ENCODE results near the gene GALNT13.

GALNT13 gene

DNA sequence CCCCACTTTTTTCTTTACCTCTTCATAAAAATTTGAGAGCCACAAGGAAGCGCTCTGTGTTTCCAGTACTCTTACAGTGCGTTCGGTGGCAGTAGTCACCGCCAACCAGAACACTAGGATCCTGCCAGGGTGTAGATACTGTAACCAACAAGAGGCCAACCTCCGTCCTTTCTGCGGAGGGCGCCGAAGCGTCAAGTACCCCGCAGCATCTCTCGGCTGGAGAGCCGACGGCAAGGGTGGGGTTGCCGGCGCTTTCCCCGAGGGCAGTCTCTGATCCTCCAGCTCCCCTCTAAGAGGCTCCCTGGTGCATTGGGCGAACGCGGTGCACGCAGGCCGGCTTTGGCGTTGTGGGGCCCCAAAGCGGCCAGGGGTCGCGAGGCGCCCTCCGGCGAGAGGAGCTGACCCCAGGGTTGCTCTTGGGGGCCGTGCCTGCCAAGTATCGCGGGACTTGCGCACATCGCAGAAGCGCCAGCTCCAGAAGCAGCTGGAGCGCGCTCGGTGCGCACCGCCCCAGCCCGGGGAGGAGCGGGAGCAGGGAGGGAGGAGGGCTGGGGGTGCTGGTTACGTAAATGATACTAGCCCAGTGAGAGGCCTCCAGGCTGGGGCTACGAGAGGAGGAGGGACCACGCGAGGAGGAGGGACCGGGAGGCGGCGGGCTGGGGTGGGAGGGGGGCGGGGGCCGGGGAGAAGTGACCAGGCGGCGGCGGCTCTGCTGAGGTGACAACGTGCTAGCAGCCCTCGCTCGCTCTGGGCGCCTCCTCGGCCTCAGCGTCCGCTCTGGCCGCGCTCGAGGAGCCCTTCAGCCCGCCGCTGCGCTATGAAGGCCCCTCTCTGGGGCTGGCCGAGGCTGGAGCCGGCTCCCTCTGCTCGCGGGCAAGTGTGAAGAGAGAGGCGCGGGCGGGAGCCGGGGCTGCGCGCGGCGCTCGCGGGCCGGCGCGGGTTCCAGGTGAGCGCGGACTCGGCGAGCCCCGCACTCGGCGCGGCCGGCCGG is at the start of gene GALNT13:
TSS of gene GALNT13 (plus strand) at position 692 of the 991 bp plus-strand sequence.
- DNase-seq (ENCODE audit: low read depth), result peak; percentile 14

DNA sequence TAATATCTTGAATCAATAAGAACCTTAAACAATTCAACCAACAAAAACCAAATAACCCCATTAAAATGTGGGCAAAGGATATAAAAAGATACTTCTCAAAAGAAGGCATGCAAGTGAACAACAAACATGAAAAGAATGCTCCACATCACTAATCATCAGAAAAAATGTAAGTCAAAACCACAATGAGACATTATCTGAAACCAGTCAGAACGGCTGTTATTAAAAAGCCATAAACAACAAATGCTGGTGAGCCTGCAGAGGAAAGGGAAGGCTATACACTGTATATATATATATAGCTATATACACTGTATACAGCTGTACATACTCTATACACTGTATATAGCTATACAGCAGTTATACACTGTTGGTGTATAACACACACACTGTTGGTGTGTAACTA is 47.8 kb upstream of the GALNT13 start:
- DNase-seq (ENCODE audit: low read depth), result peak; percentile 3

GRCh38 chr2:153828335-153828734 is 43.4 kb upstream of the GALNT13 start:
- DNase-seq (ENCODE audit: low read depth), result no peak

DNA sequence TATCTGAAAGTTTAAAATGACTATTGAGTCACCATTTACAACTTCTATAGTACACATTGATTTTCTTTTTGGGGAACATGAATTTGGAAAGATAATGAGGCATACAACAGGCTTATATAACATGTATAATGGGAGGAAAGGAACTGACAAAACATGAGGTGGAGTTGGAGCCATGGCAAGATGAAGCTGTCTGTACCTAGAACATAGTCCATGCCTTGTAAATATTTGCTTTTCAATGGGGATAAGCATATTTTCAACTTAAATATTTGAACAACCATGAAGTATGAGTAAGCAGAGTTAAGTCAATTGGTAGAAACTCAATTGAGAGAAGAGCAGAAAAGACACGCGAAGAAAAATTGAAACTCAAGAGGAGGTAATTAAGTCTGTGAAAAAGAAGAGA is 37.1 kb upstream of the GALNT13 start:
- DNase-seq (ENCODE audit: low read depth), result no peak

DNA sequence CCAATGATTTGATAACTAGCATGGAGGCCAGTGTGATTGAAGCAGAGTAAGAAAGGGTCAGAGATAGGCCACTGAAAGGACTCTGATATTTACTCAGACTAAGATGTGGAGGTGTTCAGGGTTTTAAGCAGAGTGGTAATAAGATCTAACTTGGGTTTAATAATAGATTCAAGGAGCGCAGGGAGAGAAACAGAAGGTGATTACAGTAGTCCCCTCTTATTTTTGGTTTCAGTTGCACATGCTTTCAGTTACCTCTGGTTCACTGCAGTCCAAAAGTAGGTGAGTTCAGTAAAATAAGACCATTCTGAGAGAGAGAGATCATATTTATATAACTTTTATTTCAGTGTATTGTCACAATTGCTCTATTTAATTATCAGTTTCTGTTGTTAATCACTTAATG is 13.5 kb upstream of the GALNT13 start:
- DNase-seq (ENCODE audit: low read depth), result no peak

- DNase-seq (ENCODE audit: low read depth), result no peak
Observed at GRCh38 chr2:153864022-153864421, 7.7 kb upstream of the GALNT13 start.

- DNase-seq (ENCODE audit: low read depth), result no peak
Observed at GRCh38 chr2:153866595-153866994, 5.1 kb upstream of the GALNT13 start.

- DNase-seq (ENCODE audit: low read depth), result no peak
Observed at GRCh38 chr2:153870308-153870707, 1.4 kb upstream of the GALNT13 start.

- no peak for DNase-seq (ENCODE audit: low read depth)
Observed at GRCh38 chr2:153872311-153873051, 759 bp downstream of the GALNT13 start.

- DNase-seq (ENCODE audit: low read depth), result no peak
Observed at GRCh38 chr2:153873052-153874048, 1.6 kb downstream of the GALNT13 start.

GRCh38 chr2:153875801-153876466 is 4.2 kb downstream of the GALNT13 start:
- DNase-seq (ENCODE audit: low read depth), result no peak

DNA sequence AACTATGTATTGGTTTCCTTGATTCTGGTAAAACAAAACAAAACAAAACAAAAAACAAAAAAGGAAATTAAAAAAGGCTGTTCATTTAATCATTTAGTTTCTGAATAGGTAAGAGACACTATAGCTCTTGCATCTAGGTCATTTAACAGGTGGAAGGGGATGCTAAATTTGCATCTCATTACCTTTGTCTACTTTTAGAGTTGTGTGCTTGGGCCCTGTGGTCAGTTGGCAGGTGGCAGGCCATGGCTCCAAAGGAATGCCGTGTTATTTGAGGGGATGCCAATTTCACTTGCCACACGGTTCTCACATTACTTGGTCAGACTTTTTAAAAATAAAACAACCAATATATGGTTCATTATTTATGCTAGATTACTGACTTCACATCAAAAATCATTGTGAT is 9.2 kb downstream of the GALNT13 start:
- DNase-seq (ENCODE audit: low read depth), result no peak

DNA sequence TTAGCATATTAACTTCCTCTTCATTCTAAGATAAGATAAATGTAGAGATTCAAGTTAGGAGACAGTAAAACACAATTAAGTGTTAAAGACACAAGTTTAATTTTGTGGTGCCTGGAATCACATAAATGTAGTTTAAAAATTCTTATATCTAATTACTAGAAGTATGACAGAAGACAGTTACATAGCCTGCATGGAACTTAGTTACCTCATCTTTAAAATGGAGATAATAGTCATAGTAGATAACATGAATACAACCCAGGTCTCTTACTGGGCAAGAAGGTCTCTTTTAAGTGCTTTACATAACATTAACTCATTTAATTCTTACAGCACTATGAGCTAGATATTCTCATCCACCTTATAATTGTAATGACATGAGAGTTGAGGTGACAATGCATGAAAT is 15.1 kb downstream of the GALNT13 start:
- no peak for DNase-seq (ENCODE audit: low read depth)

DNA sequence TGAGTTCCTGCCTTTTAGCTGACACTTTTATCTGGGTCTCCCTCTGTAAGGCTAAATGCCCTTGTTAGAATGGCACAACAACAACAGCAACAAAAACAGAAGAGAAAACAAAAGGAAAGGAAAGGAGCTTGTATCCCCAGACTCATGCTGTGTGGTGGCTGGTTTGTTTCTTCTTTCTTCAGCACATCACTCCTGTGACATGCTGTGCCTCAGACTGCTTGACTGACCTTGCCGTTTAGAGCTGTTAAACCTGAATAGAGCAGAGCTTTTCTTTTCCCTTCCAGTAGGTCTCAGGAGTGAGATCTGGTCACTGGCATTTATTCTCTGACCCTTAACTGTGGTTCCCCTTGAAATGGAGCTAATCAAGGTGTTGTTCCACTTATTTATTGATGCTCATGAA is 18.9 kb downstream of the GALNT13 start:
- DNase-seq (ENCODE audit: low read depth), result no peak

GRCh38 chr2:153891051-153891450 is 19.3 kb downstream of the GALNT13 start:
- DNase-seq (ENCODE audit: low read depth), result no peak

DNA sequence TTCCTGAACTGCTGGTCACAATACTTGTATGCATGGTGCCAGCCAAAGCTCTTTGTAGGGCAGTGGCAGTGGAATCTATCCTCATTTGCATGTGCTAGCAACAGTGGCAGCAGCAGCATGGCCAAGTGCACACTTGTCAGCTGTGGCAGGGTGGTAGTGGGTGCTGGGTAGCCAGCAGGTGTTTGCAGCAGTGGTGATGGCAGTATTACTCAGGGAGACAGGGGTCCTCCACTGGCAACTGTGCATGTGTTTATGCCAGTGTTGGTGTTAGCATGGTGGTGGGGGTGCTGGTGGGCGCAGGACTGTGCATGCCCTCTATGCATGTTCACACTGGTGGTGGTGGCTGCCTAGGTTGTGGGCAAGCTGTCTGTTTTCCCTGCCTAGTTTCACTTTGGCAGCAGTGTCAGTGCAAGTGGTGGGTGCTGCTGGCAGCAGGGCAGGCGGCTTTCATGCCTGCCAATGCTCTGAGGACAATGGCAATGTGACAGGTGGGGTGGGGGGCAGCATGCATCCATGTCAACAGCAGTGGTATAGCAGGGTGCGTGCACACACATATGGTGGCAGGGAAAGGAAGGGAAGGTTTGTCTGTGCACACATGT is 41.2 kb downstream of the GALNT13 start:
- no peak for DNase-seq (ENCODE audit: low read depth)

DNA sequence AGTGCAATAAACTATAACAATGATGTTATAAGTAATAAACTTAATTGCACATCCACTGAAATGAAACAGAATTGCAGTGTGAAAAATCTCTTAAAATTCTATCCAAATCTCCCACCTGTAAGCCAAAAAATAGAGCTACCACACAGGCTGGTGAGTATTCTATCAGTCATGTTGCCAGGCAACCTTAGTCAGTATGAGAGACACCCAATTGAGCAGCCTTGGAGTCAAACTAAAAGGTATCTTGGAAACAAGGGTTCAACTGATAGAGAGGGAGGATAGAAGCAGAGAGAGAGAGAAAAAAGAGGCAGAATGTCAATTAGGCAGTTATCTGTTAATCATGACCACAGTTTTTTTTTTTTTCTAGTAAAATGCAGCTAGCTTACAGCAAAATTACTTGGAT is 45.8 kb downstream of the GALNT13 start:
- no peak for DNase-seq (ENCODE audit: low read depth)

GRCh38 chr2:153935511-153935910 is 63.8 kb downstream of the GALNT13 start:
- no peak for DNase-seq (ENCODE audit: low read depth)

DNA sequence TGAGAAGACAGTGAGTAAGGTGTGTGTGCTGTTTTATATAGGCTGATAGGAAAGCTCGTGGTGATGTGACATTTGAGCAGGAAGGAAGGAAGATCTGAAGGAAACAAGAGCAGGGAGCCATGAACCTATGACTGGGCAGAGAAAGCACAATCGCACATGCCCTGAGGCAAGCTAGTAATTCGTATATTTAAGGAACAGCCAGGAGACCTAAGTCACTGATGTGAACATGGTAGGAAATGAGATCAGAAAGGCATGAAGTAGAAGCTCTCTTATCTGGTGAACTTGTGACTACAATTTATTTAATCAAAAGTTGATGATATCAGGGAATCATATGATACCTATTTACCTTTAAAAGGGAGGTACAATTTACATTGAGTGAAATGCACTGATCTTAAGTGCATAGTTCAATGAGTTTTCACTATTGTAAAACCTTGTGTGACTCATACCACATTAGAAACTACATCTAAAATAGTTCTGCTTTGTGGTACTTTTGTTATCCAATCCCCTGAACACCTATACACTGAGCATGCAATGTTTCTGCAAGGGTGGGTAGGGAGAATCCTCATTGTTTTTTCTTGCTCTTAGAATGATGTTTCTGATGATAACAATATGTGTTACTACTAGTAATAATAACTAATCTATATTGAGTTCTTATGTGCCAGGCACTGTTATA is 67.5 kb downstream of the GALNT13 start:
- DNase-seq (ENCODE audit: low read depth), result no peak

DNA sequence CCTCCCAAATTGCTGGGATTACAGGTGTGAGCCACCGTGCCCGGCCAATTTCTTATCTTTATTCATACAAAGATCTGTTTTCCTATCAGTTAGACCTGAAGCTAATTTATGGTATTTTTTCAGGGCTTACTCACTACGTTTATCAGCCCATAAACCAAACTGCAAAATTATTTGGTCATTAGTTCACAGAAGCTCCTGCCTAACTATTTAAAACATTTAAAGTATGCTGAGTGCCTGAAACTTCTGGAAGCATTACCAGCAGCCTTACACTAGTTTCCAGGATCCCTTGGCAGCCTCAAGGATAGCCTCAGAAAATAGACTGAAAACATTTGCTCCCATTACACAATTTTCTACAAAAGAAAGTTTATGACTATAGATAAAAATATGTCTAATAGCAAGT is 68.8 kb downstream of the GALNT13 start:
- DNase-seq (ENCODE audit: low read depth), result no peak

Measured in non-pigmented ciliary epithelial cell (primary cell).